ENCODE data around the gene BAD. TPM values are rescaled to one million over a fixed set of nuclear protein-coding genes. Genes with fewer than 3 reads are reported as not detected.

Gene BAD
- total and polyA plus RNA-seq, 10 of the 15 experiments (the other 5 are each of a cell fraction or from before 2014, with no cell fraction given) = 1.5 to 67.2 (median 39.6) TPM

DNA sequence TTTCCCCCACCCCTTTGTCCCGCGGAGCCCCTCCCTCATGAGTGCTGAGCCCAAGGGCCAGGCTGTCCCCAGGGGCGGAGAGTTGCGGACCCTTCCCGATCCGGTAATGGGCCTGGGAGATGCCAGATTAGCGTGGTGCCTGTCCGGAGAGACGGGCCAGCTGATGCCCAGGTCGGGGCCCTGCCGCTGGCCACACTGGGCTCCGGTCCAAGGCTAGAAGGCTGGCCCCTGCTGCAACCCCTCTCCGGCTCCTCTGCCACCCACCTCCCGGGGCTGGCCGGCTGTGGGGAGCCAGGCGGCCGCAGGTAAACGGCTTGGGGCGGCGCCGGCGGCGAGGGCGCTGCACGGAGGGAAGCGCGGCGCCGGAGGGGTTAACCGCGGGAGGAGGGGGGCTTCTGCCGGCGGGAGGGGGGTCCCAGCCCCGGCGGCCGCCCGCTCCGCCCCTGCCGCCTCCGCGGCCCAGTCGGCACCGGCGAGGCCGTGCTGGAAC, 6.8 kb upstream of the BAD start, which contains the start of gene KCNK4:
Gene KCNK4 (plus strand): TSS at position 41 of the 490 bp plus-strand sequence. CDS start 1,717 bp downstream, outside the sequence.
- Histone ChIP-seq H3K79me2 (ENCODE audit: control insufficient read depth, insufficient read depth, low read length) (no peaks in the 10 kb centered on the region), H3K4me2 (ENCODE audit: control insufficient read depth, insufficient read depth) (peak within 1 kb of the TSS; percentile 48; the same call in 1 of the 2 replicates), H3K9me3 (replicated peaks; ENCODE audit: control insufficient read depth, insufficient read depth, low read length) (no peaks in the 10 kb centered on the region), H3K27me3 (replicated peaks in 1 of 2; ENCODE audit: control insufficient read depth in 2 of 2, insufficient read depth in 2 of 2, low read length in 1 of 2) (peaks cover 3 to 13% of the 10 kb centered on the region in 2 experiments), H2AFZ (ENCODE audit: control insufficient read depth, low read depth, low read length) (no peak within 1 kb of the TSS), H3K4me3 (no peak within 1 kb of the TSS), H3K27ac (ENCODE audit: control insufficient read depth, insufficient read depth) (no peak within 1 kb of the TSS), H3K9ac (ENCODE audit: control insufficient read depth, insufficient read depth, low read length) (no peak within 1 kb of the TSS), H3K4me1 (ENCODE audit: control insufficient read depth, insufficient read depth, low read length) (peaks cover 2% of the 10 kb centered on the region), H3K36me3 (ENCODE audit: control insufficient read depth in 2 of 2, insufficient read depth in 2 of 2, low read length in 1 of 2) (peaks cover 0 to 2% of the 10 kb centered on the region in 2 experiments; a peak in 2 of 4 replicates), H4K20me1 (ENCODE audit: control insufficient read depth, insufficient read depth) (no peaks in the 10 kb centered on the region; the same call in 1 of the 2 replicates)
- in situ Hi-C loops (cut with MboI) (no loop called here), intact Hi-C loops (cut with micrococcal nuclease; ENCODE audit: unreplicated experiment) (no loop called here)
- ChIA-PET POLR2A (no interaction called here), CTCF (no interaction called here), SMC1A (ENCODE audit: uncharacterized antibody, unreplicated experiment) (no interaction called here), RAD21 (ENCODE audit: unreplicated experiment) (no interaction called here)
- FAIRE-seq = no peak
- no peak for ATAC-seq
- no TSS peak for BruUV-seq (replicated peaks)
- 20% methylated on average over 18 of the region's 45 CpGs for WGBS (ENCODE audit: insufficient coverage, insufficient replicate concordance, low lambda C conversion rate, missing lambda C conversion rate)
- DNase-seq (ENCODE audit: low read depth, low spot score) = no peak
- TF ChIP-seq GATAD2B (conservative IDR thresholded peaks at IDR 0.05; ENCODE audit: low read depth) (no peak), CBX3 (IDR thresholded peaks at IDR 0.05; ENCODE audit: borderline replicate concordance, low read depth) (no peak), HCFC1 (IDR thresholded peaks at IDR 0.05; ENCODE audit: low read length) (no peak), RUNX3 (IDR thresholded peaks at IDR 0.05; ENCODE audit: low read length) (no peak), PAX8 (IDR thresholded peaks at IDR 0.05) (no peak), KAT2A (conservative IDR thresholded peaks at IDR 0.05; ENCODE audit: control insufficient read depth, low read depth, low read length) (no peak), CBX5 (IDR thresholded peaks at IDR 0.05; ENCODE audit: low read depth) (no peak)
- TF ChIP-seq, protein P1, sequence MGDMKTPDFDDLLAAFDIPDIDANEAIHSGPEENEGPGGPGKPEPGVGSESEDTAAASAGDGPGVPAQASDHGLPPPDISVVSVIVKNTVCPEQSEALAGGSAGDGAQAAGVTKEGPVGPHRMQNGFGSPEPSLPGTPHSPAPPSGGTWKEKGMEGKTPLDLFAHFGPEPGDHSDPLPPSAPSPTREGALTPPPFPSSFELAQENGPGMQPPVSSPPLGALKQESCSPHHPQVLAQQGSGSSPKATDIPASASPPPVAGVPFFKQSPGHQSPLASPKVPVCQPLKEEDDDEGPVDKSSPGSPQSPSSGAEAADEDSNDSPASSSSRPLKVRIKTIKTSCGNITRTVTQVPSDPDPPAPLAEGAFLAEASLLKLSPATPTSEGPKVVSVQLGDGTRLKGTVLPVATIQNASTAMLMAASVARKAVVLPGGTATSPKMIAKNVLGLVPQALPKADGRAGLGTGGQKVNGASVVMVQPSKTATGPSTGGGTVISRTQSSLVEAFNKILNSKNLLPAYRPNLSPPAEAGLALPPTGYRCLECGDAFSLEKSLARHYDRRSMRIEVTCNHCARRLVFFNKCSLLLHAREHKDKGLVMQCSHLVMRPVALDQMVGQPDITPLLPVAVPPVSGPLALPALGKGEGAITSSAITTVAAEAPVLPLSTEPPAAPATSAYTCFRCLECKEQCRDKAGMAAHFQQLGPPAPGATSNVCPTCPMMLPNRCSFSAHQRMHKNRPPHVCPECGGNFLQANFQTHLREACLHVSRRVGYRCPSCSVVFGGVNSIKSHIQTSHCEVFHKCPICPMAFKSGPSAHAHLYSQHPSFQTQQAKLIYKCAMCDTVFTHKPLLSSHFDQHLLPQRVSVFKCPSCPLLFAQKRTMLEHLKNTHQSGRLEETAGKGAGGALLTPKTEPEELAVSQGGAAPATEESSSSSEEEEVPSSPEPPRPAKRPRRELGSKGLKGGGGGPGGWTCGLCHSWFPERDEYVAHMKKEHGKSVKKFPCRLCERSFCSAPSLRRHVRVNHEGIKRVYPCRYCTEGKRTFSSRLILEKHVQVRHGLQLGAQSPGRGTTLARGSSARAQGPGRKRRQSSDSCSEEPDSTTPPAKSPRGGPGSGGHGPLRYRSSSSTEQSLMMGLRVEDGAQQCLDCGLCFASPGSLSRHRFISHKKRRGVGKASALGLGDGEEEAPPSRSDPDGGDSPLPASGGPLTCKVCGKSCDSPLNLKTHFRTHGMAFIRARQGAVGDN (IDR thresholded peaks at IDR 0.05) = no peak
- TF ChIP-seq, protein P2, sequence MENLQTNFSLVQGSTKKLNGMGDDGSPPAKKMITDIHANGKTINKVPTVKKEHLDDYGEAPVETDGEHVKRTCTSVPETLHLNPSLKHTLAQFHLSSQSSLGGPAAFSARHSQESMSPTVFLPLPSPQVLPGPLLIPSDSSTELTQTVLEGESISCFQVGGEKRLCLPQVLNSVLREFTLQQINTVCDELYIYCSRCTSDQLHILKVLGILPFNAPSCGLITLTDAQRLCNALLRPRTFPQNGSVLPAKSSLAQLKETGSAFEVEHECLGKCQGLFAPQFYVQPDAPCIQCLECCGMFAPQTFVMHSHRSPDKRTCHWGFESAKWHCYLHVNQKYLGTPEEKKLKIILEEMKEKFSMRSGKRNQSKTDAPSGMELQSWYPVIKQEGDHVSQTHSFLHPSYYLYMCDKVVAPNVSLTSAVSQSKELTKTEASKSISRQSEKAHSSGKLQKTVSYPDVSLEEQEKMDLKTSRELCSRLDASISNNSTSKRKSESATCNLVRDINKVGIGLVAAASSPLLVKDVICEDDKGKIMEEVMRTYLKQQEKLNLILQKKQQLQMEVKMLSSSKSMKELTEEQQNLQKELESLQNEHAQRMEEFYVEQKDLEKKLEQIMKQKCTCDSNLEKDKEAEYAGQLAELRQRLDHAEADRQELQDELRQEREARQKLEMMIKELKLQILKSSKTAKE (IDR thresholded peaks at IDR 0.05; ENCODE audit: low read depth, poor library complexity, severe bottlenecking) = no peak
- TF ChIP-seq, protein P3, sequence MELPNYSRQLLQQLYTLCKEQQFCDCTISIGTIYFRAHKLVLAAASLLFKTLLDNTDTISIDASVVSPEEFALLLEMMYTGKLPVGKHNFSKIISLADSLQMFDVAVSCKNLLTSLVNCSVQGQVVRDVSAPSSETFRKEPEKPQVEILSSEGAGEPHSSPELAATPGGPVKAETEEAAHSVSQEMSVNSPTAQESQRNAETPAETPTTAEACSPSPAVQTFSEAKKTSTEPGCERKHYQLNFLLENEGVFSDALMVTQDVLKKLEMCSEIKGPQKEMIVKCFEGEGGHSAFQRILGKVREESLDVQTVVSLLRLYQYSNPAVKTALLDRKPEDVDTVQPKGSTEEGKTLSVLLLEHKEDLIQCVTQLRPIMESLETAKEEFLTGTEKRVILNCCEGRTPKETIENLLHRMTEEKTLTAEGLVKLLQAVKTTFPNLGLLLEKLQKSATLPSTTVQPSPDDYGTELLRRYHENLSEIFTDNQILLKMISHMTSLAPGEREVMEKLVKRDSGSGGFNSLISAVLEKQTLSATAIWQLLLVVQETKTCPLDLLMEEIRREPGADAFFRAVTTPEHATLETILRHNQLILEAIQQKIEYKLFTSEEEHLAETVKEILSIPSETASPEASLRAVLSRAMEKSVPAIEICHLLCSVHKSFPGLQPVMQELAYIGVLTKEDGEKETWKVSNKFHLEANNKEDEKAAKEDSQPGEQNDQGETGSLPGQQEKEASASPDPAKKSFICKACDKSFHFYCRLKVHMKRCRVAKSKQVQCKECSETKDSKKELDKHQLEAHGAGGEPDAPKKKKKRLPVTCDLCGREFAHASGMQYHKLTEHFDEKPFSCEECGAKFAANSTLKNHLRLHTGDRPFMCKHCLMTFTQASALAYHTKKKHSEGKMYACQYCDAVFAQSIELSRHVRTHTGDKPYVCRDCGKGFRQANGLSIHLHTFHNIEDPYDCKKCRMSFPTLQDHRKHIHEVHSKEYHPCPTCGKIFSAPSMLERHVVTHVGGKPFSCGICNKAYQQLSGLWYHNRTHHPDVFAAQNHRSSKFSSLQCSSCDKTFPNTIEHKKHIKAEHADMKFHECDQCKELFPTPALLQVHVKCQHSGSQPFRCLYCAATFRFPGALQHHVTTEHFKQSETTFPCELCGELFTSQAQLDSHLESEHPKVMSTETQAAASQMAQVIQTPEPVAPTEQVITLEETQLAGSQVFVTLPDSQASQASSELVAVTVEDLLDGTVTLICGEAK (IDR thresholded peaks at IDR 0.05; ENCODE audit: borderline replicate concordance) = no peak
- TF ChIP-seq, protein P4, sequence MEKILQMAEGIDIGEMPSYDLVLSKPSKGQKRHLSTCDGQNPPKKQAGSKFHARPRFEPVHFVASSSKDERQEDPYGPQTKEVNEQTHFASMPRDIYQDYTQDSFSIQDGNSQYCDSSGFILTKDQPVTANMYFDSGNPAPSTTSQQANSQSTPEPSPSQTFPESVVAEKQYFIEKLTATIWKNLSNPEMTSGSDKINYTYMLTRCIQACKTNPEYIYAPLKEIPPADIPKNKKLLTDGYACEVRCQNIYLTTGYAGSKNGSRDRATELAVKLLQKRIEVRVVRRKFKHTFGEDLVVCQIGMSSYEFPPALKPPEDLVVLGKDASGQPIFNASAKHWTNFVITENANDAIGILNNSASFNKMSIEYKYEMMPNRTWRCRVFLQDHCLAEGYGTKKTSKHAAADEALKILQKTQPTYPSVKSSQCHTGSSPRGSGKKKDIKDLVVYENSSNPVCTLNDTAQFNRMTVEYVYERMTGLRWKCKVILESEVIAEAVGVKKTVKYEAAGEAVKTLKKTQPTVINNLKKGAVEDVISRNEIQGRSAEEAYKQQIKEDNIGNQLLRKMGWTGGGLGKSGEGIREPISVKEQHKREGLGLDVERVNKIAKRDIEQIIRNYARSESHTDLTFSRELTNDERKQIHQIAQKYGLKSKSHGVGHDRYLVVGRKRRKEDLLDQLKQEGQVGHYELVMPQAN (conservative IDR thresholded peaks at IDR 0.05) = no peak
- TF ChIP-seq, protein P5, sequence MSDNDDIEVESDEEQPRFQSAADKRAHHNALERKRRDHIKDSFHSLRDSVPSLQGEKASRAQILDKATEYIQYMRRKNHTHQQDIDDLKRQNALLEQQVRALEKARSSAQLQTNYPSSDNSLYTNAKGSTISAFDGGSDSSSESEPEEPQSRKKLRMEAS (IDR thresholded peaks at IDR 0.05; ENCODE audit: low read depth, low read length) = no peak
